Lower leg skin (tissue), 4 donors: ENCODE results near the gene PRM3. TPM values are rescaled to one million over a fixed set of nuclear protein-coding genes. Genes with fewer than 3 reads are reported as not detected.

Experiments used
- DNase-seq, 2 donors: peaks; one replicate each; pipeline ENCODE4 v3.0.0-alpha.2; 2019; ENCODE audit warnings: low spot score in 2 of 2
- H3K4me3 ChIP-seq: fragments of 200-600 bp; sonication (generic); 2 replicates; pipeline ENCODE4 v1.5.1; 2017; ENCODE audit warnings: mild to moderate bottlenecking, low read depth; ENCODE audit not compliant: poor library complexity, severe bottlenecking
- POLR2A ChIP-seq, 2 donors: fragments of 450-650 bp; IDR thresholded peaks; one replicate each; pipeline ENCODE4 v1.6.1; 2016 to 2017; ENCODE audit warnings: antibody characterized with exemption in 2 of 2, mild to moderate bottlenecking in 1 of 2, moderate library complexity in 1 of 2
- WGBS, 2 donors: methylation state at CpG; one replicate each; pipeline ENCODE4 v1.1.5; 2018; 5-methylcytosine and 5-hydroxymethylcytosine counted together
- intact Hi-C: fragments of 100-400 bp; cut with DNase I; formaldehyde crosslinking; loops from one replicate; pipeline ENCODE4 v1.15.0; 2023; ENCODE audit warnings: low total_unique reads
- total RNA-seq, 4 donors: library from RNA; depleted of rRNA; stranded (reverse); fragments of >200 nt; gene quantifications; one replicate each; pipeline ENCODE4 v1.1.0, GENCODE V29; 2016
- TF ChIP-seq, protein P1 (sequence below), 3 donors: fragments of 450-650 bp; IDR thresholded peaks; one replicate each; pipeline ENCODE4 v1.5.1; 2016; ENCODE audit warnings: antibody characterized with exemption in 3 of 3, mild to moderate bottlenecking in 3 of 3, moderate library complexity in 2 of 3

Gene PRM3
- total RNA-seq, 4 donors from 2014 or later = not detected

- intact Hi-C loops = loop anchor here (5.0 to 10.0 kb wide), 2 partner anchors 145 to 1223 kb away; no protein-coding TSS in a partner anchor
- TF ChIP-seq POLR2A (IDR thresholded peaks at IDR 0.05) = no peak
- TF ChIP-seq, protein P1, sequence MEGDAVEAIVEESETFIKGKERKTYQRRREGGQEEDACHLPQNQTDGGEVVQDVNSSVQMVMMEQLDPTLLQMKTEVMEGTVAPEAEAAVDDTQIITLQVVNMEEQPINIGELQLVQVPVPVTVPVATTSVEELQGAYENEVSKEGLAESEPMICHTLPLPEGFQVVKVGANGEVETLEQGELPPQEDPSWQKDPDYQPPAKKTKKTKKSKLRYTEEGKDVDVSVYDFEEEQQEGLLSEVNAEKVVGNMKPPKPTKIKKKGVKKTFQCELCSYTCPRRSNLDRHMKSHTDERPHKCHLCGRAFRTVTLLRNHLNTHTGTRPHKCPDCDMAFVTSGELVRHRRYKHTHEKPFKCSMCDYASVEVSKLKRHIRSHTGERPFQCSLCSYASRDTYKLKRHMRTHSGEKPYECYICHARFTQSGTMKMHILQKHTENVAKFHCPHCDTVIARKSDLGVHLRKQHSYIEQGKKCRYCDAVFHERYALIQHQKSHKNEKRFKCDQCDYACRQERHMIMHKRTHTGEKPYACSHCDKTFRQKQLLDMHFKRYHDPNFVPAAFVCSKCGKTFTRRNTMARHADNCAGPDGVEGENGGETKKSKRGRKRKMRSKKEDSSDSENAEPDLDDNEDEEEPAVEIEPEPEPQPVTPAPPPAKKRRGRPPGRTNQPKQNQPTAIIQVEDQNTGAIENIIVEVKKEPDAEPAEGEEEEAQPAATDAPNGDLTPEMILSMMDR (IDR thresholded peaks at IDR 0.05) = no peak
- H3K4me3 ChIP-seq = no peak overlapping the region
- WGBS, 2 donors = 70 to 78% methylated on average over 16 of the region's 16 CpGs
- DNase-seq = no peak
These were observed 23.2 kb downstream of the PRM3 start for GRCh38 chr16:11250091-11250785.

- no peak for DNase-seq
- H3K4me3 ChIP-seq = no peak overlapping the region
- 87 to 94% methylated on average over 63 of the region's 63 CpGs for WGBS, 2 donors
- intact Hi-C loops = loop anchor here (5.0 to 10.0 kb wide), 2 partner anchors 145 to 1222 kb away; no protein-coding TSS in a partner anchor
- TF ChIP-seq, protein P1 (IDR thresholded peaks at IDR 0.05) = no peak
- no peak for TF ChIP-seq POLR2A (IDR thresholded peaks at IDR 0.05)
These were observed 24.0 kb downstream of the PRM3 start for GRCh38 chr16:11249233-11250061.

- DNase-seq = no peak
- intact Hi-C loops = no loop called here
- TF ChIP-seq, protein P1 (IDR thresholded peaks at IDR 0.05) = no peak
- no peak for TF ChIP-seq POLR2A (IDR thresholded peaks at IDR 0.05)
- 81 to 87% methylated on average over 8 of the region's 8 CpGs for WGBS, 2 donors
- no peak overlapping the region for H3K4me3 ChIP-seq
These were observed 25.3 kb downstream of the PRM3 start for GRCh38 chr16:11248133-11248532.

GRCh38 chr16:11245988-11246387 is 27.4 kb downstream of the PRM3 start:
- DNase-seq = no peak
- TF ChIP-seq, protein P1 (IDR thresholded peaks at IDR 0.05) = no peak
- TF ChIP-seq POLR2A (IDR thresholded peaks at IDR 0.05) = no peak
- intact Hi-C loops = no loop called here
- no peak overlapping the region for H3K4me3 ChIP-seq

GRCh38 chr16:11245222-11245737 is 28.1 kb downstream of the PRM3 start:
- DNase-seq = no peak
- no peak overlapping the region for H3K4me3 ChIP-seq
- 81 to 85% methylated on average over 5 of the region's 5 CpGs for WGBS, 2 donors
- intact Hi-C loops = no loop called here
- no peak for TF ChIP-seq POLR2A (IDR thresholded peaks at IDR 0.05)
- TF ChIP-seq, protein P1 (IDR thresholded peaks at IDR 0.05) = no peak
